SU-DHL-6 (cell line): Measurements from ENCODE around the gene SLC7A11.

Experiments
- CTCF ChIP-seq: fragments of 200-600 bp; sonication (generic); IDR thresholded peaks from one replicate; pipeline ENCODE4 v1.5.1; 2017; ENCODE audit warnings: antibody characterized with exemption, mild to moderate bottlenecking, low read length, moderate library complexity; ENCODE audit not compliant: insufficient read depth, poor library complexity, severe bottlenecking
- EZH2phosphoT487 ChIP-seq: fragments of 200-600 bp; sonication (generic), shearing (Covaris generic); conservative IDR thresholded peaks from 2 replicates; pipeline ENCODE4 v1.6.1; 2018; ENCODE audit warnings: mild to moderate bottlenecking, antibody characterized with exemption, low read length, moderate library complexity, mixed read lengths

- TF ChIP-seq CTCF = no peak
- no peak for TF ChIP-seq EZH2phosphoT487
Observed at GRCh38 chr4:138267835-138268234, 25.7 kb upstream of the SLC7A11 start.
